Stimulated activated CD4-positive, alpha-beta T cell treated with anti-CD3 and anti-CD28 coated beads, Interleukin-2, amount 100 ng/mL, for 48 hours (primary cell): Measurements from ENCODE around the gene ACOXL.

Experiments used
- DNase-seq, 2 donors: peaks; one replicate each; pipeline ENCODE4 v3.0.0-alpha.2; 2020

The ACOXL gene

DNA sequence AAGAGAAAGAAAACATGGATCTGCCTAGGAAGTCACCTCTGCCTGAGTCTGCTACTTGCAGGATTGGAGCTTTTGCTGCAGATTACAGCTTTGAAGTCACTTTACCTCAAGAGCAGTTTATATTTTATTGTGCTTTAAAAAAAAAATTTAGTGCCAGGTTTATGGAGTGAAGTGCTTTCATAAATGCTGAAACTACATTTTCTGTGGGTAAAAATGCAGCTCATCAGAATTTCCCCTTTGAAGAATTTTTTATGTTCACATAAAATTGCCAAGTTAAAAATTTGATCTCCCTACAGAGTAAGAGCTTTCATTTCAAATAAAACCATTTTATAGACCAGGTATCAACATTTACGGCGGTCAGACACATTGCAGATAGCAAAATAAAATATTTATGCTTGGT is 413.6 kb downstream of the ACOXL start:
- DNase-seq: no peak

GRCh38 chr2:111148225-111148873 is 416.0 kb downstream of the ACOXL start:
- DNase-seq: no peak

DNA sequence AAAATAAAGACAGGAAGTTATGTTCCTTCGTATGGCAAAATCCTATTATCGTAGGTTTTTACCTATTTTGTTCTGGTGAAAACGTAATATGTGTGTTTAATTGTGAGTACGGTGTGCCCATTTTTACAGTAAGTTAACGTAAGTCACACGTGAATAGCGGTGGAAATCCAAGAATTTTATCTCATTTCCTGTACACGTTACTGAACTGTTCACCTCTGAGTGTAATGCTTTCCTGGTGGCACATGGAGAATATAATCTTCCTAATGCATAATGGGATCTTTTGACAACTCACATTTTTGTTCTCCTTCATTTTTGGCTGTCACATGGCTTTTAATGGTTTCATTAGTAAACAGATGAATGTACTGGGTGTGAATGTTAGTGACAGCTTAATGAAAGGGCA is 416.6 kb downstream of the ACOXL start:
- no peak for DNase-seq

- no peak for DNase-seq
These were observed 417.6 kb downstream of the ACOXL start for GRCh38 chr2:111149882-111150455.

GRCh38 chr2:111154758-111155157 is 422.4 kb downstream of the ACOXL start:
- no peak for DNase-seq

DNA sequence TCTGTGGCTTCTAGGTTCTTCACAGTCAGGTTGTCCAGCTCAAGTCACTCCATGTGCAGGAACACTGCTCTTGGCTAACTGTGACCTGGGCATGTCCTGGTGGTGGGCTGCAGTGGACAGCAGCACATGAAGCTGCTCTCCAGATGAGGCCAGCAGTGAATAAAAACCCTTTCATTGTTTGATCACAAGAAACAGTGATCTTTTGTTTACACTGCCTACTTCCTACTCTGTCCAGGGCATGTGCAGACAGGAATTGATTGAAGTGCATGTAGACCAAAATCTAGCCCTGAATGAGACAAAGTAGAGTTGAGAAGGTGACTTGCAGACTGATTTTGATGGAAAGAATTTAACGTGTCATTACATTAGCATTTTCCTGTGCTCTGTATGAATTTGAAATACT is 423.2 kb downstream of the ACOXL start:
- no peak for DNase-seq

GRCh38 chr2:111156529-111156928 is 424.2 kb downstream of the ACOXL start:
- DNase-seq: no peak

DNA sequence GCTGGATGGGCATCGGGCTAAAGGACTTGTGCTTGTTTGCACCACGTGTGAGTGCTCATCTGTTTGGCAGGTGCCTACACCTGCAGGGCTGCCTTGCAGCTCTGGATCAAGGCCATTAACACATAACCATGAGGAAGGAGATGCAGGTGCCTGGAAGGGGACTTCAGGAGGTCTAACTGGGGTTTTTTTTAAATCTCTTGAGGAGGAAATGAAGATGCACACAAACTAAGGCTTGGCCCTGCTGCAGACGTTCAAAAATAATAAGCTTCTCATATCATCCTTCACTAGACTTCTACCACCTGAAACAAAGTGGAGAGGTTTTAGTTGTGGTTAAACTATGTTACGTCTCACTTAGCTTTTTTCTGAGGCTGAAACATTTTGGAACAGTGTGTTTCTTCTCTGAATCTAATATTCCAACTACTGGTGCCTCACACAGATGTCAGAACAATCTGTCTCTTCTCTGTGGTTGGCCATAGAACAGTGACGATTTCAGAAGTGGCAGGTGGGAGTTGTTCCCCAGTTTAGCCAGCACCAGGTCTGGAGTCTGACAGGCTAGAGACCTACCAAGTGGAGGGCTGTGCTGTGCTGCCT is 424.8 kb downstream of the ACOXL start:
- DNase-seq: no peak

GRCh38 chr2:111157798-111158197 is 425.4 kb downstream of the ACOXL start:
- no peak for DNase-seq

- no peak for DNase-seq
These were observed 427.3 kb downstream of the ACOXL start for GRCh38 chr2:111159641-111160040.

GRCh38 chr2:111160758-111161157 is 428.4 kb downstream of the ACOXL start:
- no peak for DNase-seq

GRCh38 chr2:111161971-111162370 is 429.6 kb downstream of the ACOXL start:
- no peak for DNase-seq

DNA sequence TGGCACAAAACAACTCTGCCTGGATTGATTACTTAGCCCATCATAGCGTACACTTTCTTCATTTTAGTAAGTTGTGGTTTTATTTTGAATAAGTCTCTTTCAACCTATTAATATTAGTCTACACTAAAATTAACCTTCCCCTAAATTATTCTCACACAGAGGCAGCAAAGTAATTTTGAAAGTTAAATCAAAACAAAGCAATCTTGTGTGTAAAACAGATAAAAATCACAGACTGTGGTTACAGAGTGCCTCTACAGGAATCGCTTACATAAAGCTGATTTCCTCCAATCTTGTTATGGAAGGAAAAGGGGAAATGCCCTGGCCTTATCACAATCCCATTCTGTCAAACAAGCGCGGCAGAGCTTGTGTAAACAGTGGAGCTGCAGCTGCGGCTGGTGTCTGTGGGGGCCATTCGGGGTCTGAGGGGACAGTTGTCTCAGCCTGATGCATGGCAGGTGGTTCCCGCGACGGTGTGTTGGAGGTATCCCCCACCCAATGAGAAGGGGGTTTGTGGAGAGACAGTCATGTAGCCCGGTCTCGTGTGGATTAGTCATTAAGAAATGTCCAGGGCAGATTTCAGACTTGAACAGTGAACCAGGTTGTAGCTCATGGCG is 430.5 kb downstream of the ACOXL start:
- DNase-seq: no peak

- no peak for DNase-seq
These were observed 431.7 kb downstream of the ACOXL start for GRCh38 chr2:111164078-111164477.

- DNase-seq: no peak
These were observed 432.7 kb downstream of the ACOXL start for GRCh38 chr2:111165084-111165483.

DNA sequence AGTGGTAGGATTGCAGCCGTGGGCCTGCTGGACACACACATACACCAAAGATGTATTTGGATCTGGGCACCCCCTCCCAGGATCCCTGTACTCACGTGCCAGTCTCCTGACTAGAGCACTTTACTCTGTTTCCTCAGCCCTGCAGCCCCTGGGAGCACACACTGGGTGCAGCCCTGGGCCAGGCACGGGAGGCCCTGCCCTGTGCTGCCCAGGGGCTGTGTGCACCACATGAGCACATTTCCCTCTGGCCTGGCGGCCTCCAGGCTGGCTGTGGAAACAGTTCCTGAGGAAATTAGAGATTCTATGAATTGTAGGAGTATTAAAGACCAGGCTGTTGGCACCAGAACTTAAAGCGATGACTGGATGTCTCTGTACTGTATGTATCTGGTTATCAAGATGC is 433.7 kb downstream of the ACOXL start:
- DNase-seq: no peak

DNA sequence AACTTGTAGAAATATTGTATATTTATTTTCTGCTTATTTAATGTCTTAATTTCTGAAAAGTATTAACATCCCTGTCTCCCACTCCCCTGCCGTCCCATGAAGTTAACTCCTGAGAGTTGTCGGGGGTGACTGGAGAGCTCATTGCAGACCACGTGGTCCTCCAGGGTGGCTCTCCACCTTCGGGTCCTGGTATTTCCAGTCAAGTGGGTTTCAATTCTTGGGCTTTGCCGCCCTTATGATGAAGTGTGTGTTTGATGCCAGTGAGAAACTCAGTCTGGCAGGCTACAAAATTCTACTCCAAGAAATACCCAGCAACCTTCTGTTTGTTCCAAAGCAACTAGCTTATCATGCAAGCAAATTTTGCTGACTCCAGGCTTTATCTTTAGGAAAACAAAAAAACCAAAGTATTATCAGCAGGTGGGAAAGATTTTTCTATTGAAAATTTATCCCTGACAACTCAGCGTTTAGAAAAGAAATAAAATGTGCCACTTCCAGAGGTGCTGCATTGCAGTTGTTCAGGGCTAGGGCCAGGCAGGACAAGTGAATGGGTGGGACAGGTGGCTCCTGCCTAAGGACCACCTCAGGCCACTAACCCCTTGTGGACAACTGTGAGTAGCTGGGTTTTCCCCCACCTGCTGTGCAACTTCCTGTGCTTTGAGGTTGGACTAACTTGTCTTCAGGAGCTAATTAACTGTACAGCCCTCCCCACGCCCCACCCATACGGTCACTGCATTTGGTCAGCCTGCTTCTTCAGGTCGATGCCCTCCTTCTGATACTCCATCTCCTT is 434.9 kb downstream of the ACOXL start:
- DNase-seq: no peak

- no peak for DNase-seq
These were observed 435.4 kb downstream of the ACOXL start for GRCh38 chr2:111167863-111168162.
